HG02970 (cell line): ENCODE measurements around the gene NYAP2.

Experiments
- ATAC-seq: cut with Tn5 transposase; IDR thresholded peaks from one replicate; pipeline ENCODE4 v1.9.1; 2021; ENCODE audit warnings: mild to moderate bottlenecking, moderate library complexity, moderate number of reproducible peaks; ENCODE audit not compliant: unreplicated experiment, low FRiP score

The NYAP2 gene

GRCh38 chr2:225536036-225536435 lies 136.5 kb downstream of the NYAP2 start:
- ATAC-seq = no peak

- no peak for ATAC-seq
Observed at GRCh38 chr2:225543626-225544025, 144.1 kb downstream of the NYAP2 start.

- ATAC-seq = no peak
Observed at GRCh38 chr2:225556461-225556860, 157.0 kb downstream of the NYAP2 start.

- no peak for ATAC-seq
Observed at GRCh38 chr2:225558399-225559071, 159.0 kb downstream of the NYAP2 start.

GRCh38 chr2:225559072-225559415 lies 159.5 kb downstream of the NYAP2 start:
- ATAC-seq = no peak

GRCh38 chr2:225566798-225567197 lies 167.3 kb downstream of the NYAP2 start:
- ATAC-seq = no peak

- no peak for ATAC-seq
Observed at GRCh38 chr2:225569995-225570394, 170.5 kb downstream of the NYAP2 start.

GRCh38 chr2:225573603-225574002 lies 174.1 kb downstream of the NYAP2 start:
- ATAC-seq = no peak

GRCh38 chr2:225574582-225575138 lies 175.2 kb downstream of the NYAP2 start:
- ATAC-seq = no peak

GRCh38 chr2:225581135-225581534 lies 181.6 kb downstream of the NYAP2 start:
- no peak for ATAC-seq

GRCh38 chr2:225581906-225582305 lies 182.4 kb downstream of the NYAP2 start:
- ATAC-seq = no peak

GRCh38 chr2:225582355-225583116 lies 183.0 kb downstream of the NYAP2 start:
- no peak for ATAC-seq

- ATAC-seq = no peak
Observed at GRCh38 chr2:225584796-225585195, 185.3 kb downstream of the NYAP2 start.

- no peak for ATAC-seq
Observed at GRCh38 chr2:225590932-225591331, 191.4 kb downstream of the NYAP2 start.

- no peak for ATAC-seq
Observed at GRCh38 chr2:225597911-225598310, 198.4 kb downstream of the NYAP2 start.

GRCh38 chr2:225598426-225598825 lies 198.9 kb downstream of the NYAP2 start:
- no peak for ATAC-seq

GRCh38 chr2:225598897-225599296 lies 199.4 kb downstream of the NYAP2 start:
- ATAC-seq = no peak

- no peak for ATAC-seq
Observed at GRCh38 chr2:225599856-225600255, 200.3 kb downstream of the NYAP2 start.

GRCh38 chr2:225600444-225600843 lies 200.9 kb downstream of the NYAP2 start:
- ATAC-seq = no peak

- ATAC-seq = no peak
Observed at GRCh38 chr2:225600865-225601264, 201.4 kb downstream of the NYAP2 start.

GRCh38 chr2:225602205-225602604 lies 202.7 kb downstream of the NYAP2 start:
- ATAC-seq = no peak

GRCh38 chr2:225608136-225608535 lies 208.6 kb downstream of the NYAP2 start:
- ATAC-seq = no peak
